ENCODE measurements around the gene MID1.

MID1 gene

DNA sequence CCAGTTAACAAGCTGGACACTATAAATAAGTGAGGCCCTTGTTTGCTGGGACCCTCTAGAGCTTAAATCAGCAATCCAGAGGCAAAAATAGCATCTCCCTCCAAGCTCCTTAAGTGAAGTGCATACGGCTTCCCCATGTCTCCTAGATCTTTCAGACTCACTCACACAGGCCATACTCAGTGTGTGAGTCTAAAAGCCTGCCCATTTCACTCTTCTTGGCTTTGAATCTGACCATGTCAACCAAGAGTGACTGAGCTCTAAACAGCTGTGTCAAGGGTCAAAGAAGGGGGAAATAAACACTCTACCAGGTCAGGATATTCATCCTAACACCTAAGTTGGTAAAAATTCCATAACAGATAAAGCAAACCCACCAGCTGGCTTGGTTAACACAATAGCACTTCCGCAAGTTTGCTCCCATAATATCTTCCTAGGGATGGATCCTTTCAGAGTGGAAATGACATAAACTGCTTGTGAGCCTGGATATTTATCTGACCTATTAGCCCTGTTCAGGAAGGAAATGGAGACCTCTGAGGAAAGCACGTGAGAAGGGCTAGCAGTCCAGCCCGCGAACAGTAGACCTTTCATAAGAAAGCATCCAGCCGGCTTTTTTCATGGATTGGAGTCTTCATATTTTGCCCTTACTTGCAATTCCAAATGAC, 65.6 kb downstream of the MID1 start:
- H3K4me1 ChIP-seq (ENCODE audit: insufficient read depth, low read length, poor library complexity, severe bottlenecking) = no peaks in the 10 kb centered on the region
- no peak for TF ChIP-seq EZH2phosphoT487 (IDR thresholded peaks at IDR 0.05; ENCODE audit: borderline replicate concordance)
- TF ChIP-seq, protein P1, sequence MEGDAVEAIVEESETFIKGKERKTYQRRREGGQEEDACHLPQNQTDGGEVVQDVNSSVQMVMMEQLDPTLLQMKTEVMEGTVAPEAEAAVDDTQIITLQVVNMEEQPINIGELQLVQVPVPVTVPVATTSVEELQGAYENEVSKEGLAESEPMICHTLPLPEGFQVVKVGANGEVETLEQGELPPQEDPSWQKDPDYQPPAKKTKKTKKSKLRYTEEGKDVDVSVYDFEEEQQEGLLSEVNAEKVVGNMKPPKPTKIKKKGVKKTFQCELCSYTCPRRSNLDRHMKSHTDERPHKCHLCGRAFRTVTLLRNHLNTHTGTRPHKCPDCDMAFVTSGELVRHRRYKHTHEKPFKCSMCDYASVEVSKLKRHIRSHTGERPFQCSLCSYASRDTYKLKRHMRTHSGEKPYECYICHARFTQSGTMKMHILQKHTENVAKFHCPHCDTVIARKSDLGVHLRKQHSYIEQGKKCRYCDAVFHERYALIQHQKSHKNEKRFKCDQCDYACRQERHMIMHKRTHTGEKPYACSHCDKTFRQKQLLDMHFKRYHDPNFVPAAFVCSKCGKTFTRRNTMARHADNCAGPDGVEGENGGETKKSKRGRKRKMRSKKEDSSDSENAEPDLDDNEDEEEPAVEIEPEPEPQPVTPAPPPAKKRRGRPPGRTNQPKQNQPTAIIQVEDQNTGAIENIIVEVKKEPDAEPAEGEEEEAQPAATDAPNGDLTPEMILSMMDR (conservative IDR thresholded peaks at IDR 0.05; ENCODE audit: low read length) = no peak
- no peaks in the 10 kb centered on the region for H3K36me3 ChIP-seq (ENCODE audit: insufficient read depth, low read length)
- H3K9ac ChIP-seq (ENCODE audit: low read depth, low read length, poor library complexity, severe bottlenecking) = no peak overlapping the region
- no peaks in the 10 kb centered on the region for H3K9me3 ChIP-seq (ENCODE audit: insufficient read depth, low read depth, low read length)
- no peaks in the 10 kb centered on the region for H3K27me3 ChIP-seq (ENCODE audit: insufficient read depth, low read length, poor library complexity, severe bottlenecking)
- H3K4me2 ChIP-seq (ENCODE audit: low read depth, low read length, poor library complexity, severe bottlenecking) = no peak overlapping the region
- H4K20me1 ChIP-seq (ENCODE audit: insufficient read depth, low read length, poor library complexity, severe bottlenecking) = no peaks in the 10 kb centered on the region
- no peak overlapping the region for H3K4me3 ChIP-seq (ENCODE audit: low read length, poor library complexity, severe bottlenecking)
- no peaks in the 10 kb centered on the region for H3K9me2 ChIP-seq (replicated peaks; ENCODE audit: low read depth, low read length)
- H3F3A ChIP-seq (ENCODE audit: low read depth) = no peaks in the 10 kb centered on the region
- no peak overlapping the region for H2AFZ ChIP-seq (ENCODE audit: low read length)
- H3K79me2 ChIP-seq (ENCODE audit: insufficient read depth, low read length) = no peaks in the 10 kb centered on the region

DNA sequence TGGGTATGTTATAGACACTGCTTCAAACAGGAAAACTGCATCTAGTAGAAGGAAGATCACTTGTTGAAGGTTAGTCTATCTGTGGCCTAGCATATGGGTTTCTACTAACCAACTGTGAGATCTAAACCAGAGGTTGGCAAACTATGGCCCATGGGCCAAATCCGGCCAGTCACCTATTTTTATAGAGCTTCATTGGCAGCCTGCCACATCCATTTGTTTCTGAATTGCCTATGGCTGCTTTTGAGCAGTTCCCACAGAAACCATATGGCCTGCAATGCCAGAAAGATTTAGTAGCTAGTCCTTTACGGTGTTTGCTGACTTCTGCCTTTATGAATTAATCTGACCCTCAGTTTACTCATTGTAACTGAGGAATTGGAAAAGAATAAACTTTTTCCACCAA, 71.1 kb downstream of the MID1 start:
- H3K4me1 ChIP-seq (ENCODE audit: insufficient read depth, low read length, poor library complexity, severe bottlenecking) = no peaks in the 10 kb centered on the region
- no peaks in the 10 kb centered on the region for H3K9me3 ChIP-seq (ENCODE audit: insufficient read depth, low read depth, low read length)
- no peaks in the 10 kb centered on the region for H4K20me1 ChIP-seq (ENCODE audit: insufficient read depth, low read length, poor library complexity, severe bottlenecking)
- no peak overlapping the region for H3K4me3 ChIP-seq (ENCODE audit: low read length, poor library complexity, severe bottlenecking)
- H3K27me3 ChIP-seq (ENCODE audit: insufficient read depth, low read length, poor library complexity, severe bottlenecking) = no peaks in the 10 kb centered on the region
- TF ChIP-seq, protein P1 (conservative IDR thresholded peaks at IDR 0.05; ENCODE audit: low read length) = no peak
- TF ChIP-seq EZH2phosphoT487 (IDR thresholded peaks at IDR 0.05; ENCODE audit: borderline replicate concordance) = no peak
- no peaks in the 10 kb centered on the region for H3K36me3 ChIP-seq (ENCODE audit: insufficient read depth, low read length)
- no peaks in the 10 kb centered on the region for H3F3A ChIP-seq (ENCODE audit: low read depth)
- H2AFZ ChIP-seq (ENCODE audit: low read length) = no peak overlapping the region
- no peaks in the 10 kb centered on the region for H3K9me2 ChIP-seq (replicated peaks; ENCODE audit: low read depth, low read length)
- H3K9ac ChIP-seq (ENCODE audit: low read depth, low read length, poor library complexity, severe bottlenecking) = no peak overlapping the region
- no peaks in the 10 kb centered on the region for H3K79me2 ChIP-seq (ENCODE audit: insufficient read depth, low read length)
- H3K4me2 ChIP-seq (ENCODE audit: low read depth, low read length, poor library complexity, severe bottlenecking) = no peak overlapping the region

DNA sequence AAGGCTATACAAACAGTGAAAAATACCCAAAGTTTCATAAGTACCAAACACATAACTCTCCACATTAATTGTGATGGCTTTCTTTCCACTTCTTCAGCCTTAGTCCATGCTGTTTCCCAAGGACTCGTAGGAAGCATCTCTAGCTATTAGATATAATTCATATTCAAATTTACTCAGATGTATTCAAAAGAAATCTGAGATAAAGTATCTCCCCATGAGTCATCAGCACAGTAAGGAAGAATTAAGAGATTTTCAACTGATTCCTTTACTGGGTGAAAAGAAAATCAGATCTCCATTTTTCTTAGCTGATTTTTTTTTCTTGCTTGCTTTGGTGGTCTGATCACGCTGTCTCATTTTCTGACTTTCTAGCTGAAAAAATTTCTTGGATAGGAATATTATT, 71.7 kb downstream of the MID1 start:
- Histone ChIP-seq H3K4me1 (ENCODE audit: insufficient read depth, low read length, poor library complexity, severe bottlenecking) (no peaks in the 10 kb centered on the region), H3K9me3 (ENCODE audit: insufficient read depth, low read depth, low read length) (no peaks in the 10 kb centered on the region), H3F3A (ENCODE audit: low read depth) (no peaks in the 10 kb centered on the region), H3K4me3 (ENCODE audit: low read length, poor library complexity, severe bottlenecking) (no peak overlapping the region), H2AFZ (ENCODE audit: low read length) (no peak overlapping the region), H3K27me3 (ENCODE audit: insufficient read depth, low read length, poor library complexity, severe bottlenecking) (no peaks in the 10 kb centered on the region), H3K9ac (ENCODE audit: low read depth, low read length, poor library complexity, severe bottlenecking) (no peak overlapping the region), H3K36me3 (ENCODE audit: insufficient read depth, low read length) (no peaks in the 10 kb centered on the region), H3K79me2 (ENCODE audit: insufficient read depth, low read length) (no peaks in the 10 kb centered on the region), H3K9me2 (replicated peaks; ENCODE audit: low read depth, low read length) (no peaks in the 10 kb centered on the region), H4K20me1 (ENCODE audit: insufficient read depth, low read length, poor library complexity, severe bottlenecking) (no peaks in the 10 kb centered on the region), H3K4me2 (ENCODE audit: low read depth, low read length, poor library complexity, severe bottlenecking) (no peak overlapping the region)
- TF ChIP-seq EZH2phosphoT487 (IDR thresholded peaks at IDR 0.05; ENCODE audit: borderline replicate concordance) = no peak
- TF ChIP-seq, protein P1 (conservative IDR thresholded peaks at IDR 0.05; ENCODE audit: low read length) = no peak
